LNCAP (cell line): ENCODE data around the gene OR51E1.

ENCODE experiments used
- CTCF ChIP-seq: fragments of 450-650 bp; IDR thresholded peaks from 2 replicates; pipeline ENCODE4 v1.5.1; 2017; ENCODE audit warnings: mild to moderate bottlenecking

Gene OR51E1, protein sequence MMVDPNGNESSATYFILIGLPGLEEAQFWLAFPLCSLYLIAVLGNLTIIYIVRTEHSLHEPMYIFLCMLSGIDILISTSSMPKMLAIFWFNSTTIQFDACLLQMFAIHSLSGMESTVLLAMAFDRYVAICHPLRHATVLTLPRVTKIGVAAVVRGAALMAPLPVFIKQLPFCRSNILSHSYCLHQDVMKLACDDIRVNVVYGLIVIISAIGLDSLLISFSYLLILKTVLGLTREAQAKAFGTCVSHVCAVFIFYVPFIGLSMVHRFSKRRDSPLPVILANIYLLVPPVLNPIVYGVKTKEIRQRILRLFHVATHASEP

DNA sequence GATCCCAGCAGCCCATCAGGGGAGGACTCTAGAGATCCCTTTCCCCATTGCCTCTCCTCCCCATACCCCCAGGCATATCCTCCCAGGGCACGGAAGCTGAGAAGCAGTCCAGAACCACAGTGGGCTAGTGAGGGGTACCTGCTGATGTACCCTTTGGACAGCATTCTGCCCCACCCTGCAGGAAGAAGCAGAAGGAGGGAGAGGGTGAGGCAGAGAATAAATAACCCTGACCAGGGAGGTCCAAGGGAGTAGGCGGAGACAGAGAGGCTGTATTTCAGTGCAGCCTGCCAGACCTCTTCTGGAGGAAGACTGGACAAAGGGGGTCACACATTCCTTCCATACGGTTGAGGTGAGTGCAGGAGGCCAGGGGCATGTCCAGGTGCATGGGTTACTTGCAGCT, at the start of gene OR51E1:
TSS of gene OR51E1 (plus strand) at position 301 of the 400 bp plus-strand sequence. CDS start 8,545 bp downstream, outside the sequence.
- TF ChIP-seq CTCF, result no peak

GRCh38 chr11:4605057-4605456, 38.7 kb upstream of the OR51E1 start:
- no peak for TF ChIP-seq CTCF

DNA sequence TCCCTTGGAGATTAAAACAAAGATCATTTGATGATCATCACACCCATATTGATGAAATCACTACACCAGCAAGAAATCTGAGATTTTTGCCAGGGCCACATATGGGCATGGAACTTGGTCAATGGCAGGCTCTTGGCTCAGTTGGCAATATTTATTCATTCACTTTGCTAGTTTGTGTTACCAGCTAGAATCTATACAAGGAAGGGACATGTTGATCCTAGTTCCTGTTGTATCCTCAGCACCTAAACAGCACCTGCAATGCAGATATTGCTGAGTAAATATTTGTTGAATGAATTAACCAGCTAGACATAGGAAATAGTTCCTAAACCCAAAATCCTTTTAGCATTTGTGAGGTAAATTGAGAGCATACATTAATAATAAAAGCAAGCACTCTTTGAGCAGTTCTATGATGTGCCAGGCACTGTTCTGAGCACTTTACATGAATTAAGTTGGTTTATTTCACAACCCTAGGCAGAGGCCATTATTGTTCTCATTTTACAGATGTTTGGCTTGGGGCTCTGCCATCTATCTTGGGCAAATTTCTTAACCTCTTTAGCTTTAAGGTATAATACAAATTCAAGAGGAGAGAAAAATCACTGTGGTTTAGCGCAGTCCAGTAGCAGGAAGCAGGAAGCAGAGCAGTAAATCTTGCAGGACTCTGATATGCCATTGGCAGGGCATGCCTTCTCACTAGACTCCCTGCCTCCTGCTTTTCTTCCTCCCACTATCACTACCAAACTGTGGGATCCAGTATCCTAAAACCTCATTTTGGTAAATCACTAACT, 37.4 kb upstream of the OR51E1 start:
- TF ChIP-seq CTCF, result no peak

GRCh38 chr11:4607096-4607495, 36.7 kb upstream of the OR51E1 start:
- TF ChIP-seq CTCF, result no peak

GRCh38 chr11:4607781-4608666, 35.8 kb upstream of the OR51E1 start, which contains the start of gene TRIM68:
TSS of gene TRIM68 (minus strand) at chr11:4608231. CDS start at chr11:4605504, 2,727 bp downstream.
- no peak for TF ChIP-seq CTCF

GRCh38 chr11:4610258-4610935, 33.4 kb upstream of the OR51E1 start:
- TF ChIP-seq CTCF, result no peak

DNA sequence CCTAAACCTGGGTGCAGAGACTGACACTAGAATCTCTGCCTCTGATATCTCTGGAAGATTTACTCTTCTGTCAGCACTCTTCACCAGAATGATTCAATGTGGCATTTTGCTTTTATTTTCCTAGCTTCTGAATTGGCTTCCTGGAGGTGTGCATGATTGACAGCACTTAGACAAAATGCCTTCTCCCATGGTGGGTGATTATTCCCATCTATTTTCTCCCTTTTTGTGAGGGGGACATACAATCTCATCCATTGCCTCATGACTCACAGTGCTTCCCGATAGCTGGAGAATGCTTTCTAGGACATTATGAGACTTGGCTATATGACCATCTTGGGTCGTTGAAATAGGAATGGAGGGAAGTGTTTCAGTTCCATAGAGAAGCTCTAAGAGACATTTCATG, 31.8 kb upstream of the OR51E1 start:
- TF ChIP-seq CTCF, result no peak
